Astrocyte (in vitro differentiated cells and primary cell): ENCODE results near the gene ANKRD13C. TPM values are rescaled to one million over a fixed set of nuclear protein-coding genes. Genes with fewer than 3 reads are reported as not detected.

Source experiments
- DNase-seq: peaks from one replicate; pipeline ENCODE4 v3.0.0-alpha.2; 2010; ENCODE audit warnings: low read depth
- FAIRE-seq: peaks from 2 replicates; lab custom pipeline; 2011; peaks lifted over from hg19 to GRCh38; lab: Jason Lieb, UNC
- H2AFZ ChIP-seq: 2 replicates; pipeline ENCODE4 v1.6.0; 2012; ENCODE audit warnings: low read depth, low read length, inconsistent platforms
- H3K27ac ChIP-seq: 2 replicates; pipeline ENCODE4 v1.5.1; 2011; ENCODE audit warnings: low read depth, low read length, inconsistent platforms
- H3K27me3 ChIP-seq: 2 replicates; pipeline ENCODE4 v1.6.0; 2011; ENCODE audit warnings: low read length, inconsistent platforms; ENCODE audit not compliant: insufficient read depth
- H3K36me3 ChIP-seq: 2 replicates; pipeline ENCODE4 v1.5.1; 2011; ENCODE audit warnings: low read length, inconsistent platforms; ENCODE audit not compliant: insufficient read depth
- H3K4me1 ChIP-seq: 2 replicates; pipeline ENCODE4 v1.5.1; 2011; ENCODE audit warnings: low read length, inconsistent platforms; ENCODE audit not compliant: insufficient read depth
- H3K4me2 ChIP-seq: 2 replicates; pipeline ENCODE4 v1.6.0; 2012; ENCODE audit warnings: low read length, inconsistent platforms
- H3K4me3 ChIP-seq: 2 replicates; pipeline ENCODE4 v1.5.1; 2011; ENCODE audit warnings: low read depth, mild to moderate bottlenecking, low read length, inconsistent platforms; ENCODE audit not compliant: insufficient read depth
- H3K79me2 ChIP-seq: 2 replicates; pipeline ENCODE4 v1.6.0; 2012; ENCODE audit warnings: mild to moderate bottlenecking, low read length, inconsistent platforms; ENCODE audit not compliant: insufficient read depth
- H3K9ac ChIP-seq: 2 replicates; pipeline ENCODE4 v1.6.0; 2012; ENCODE audit warnings: mild to moderate bottlenecking, low read length, inconsistent platforms
- H3K9me3 ChIP-seq: 2 replicates; pipeline ENCODE4 v1.5.1; 2012; ENCODE audit warnings: low read depth, mild to moderate bottlenecking, low read length, inconsistent platforms; ENCODE audit not compliant: insufficient read depth
- H4K20me1 ChIP-seq: 2 replicates; pipeline ENCODE4 v1.6.0; 2012; ENCODE audit warnings: low read length, inconsistent platforms; ENCODE audit not compliant: insufficient read depth
- H3K27ac Mint-ChIP-seq: one replicate; pipeline ENCODE4 v1.8.0; 2021; ENCODE audit warnings: mild to moderate bottlenecking, mixed read lengths; ENCODE audit not compliant: unreplicated experiment
- H3K27me3 Mint-ChIP-seq: one replicate; pipeline ENCODE4 v1.8.0; 2021; ENCODE audit warnings: low read depth, mixed read lengths; ENCODE audit not compliant: unreplicated experiment
- H3K36me3 Mint-ChIP-seq: one replicate; pipeline ENCODE4 v1.8.0; 2021; ENCODE audit warnings: low read depth, mixed read lengths; ENCODE audit not compliant: unreplicated experiment
- H3K4me1 Mint-ChIP-seq: one replicate; pipeline ENCODE4 v1.8.0; 2021; ENCODE audit warnings: low read depth, mixed read lengths; ENCODE audit not compliant: unreplicated experiment
- H3K4me3 Mint-ChIP-seq: one replicate; pipeline ENCODE4 v1.8.0; 2021; ENCODE audit warnings: mild to moderate bottlenecking, moderate library complexity, mixed read lengths; ENCODE audit not compliant: unreplicated experiment
- H3K9me3 Mint-ChIP-seq: one replicate; pipeline ENCODE4 v1.8.0; 2021; ENCODE audit warnings: mild to moderate bottlenecking, mixed read lengths; ENCODE audit not compliant: unreplicated experiment
- CTCF ChIP-seq: IDR thresholded peaks from 2 replicates; pipeline ENCODE4 v1.5.1; 2011; ENCODE audit warnings: low read depth, mild to moderate bottlenecking, inconsistent platforms, low read length, moderate library complexity; ENCODE audit not compliant: insufficient read depth
- EZH2 ChIP-seq: IDR thresholded peaks from 2 replicates; pipeline ENCODE4 v1.6.1; 2012; ENCODE audit warnings: mild to moderate bottlenecking, low read length, inconsistent platforms; ENCODE audit not compliant: insufficient read depth
- total RNA-seq: library from RNA; stranded (reverse); gene quantifications from 2 replicates; pipeline ENCODE4 v1.2.1, GENCODE V29; 2021

ANKRD13C gene
- total RNA-seq, 1 donor from 2014 or later, result 22.0 TPM

DNA sequence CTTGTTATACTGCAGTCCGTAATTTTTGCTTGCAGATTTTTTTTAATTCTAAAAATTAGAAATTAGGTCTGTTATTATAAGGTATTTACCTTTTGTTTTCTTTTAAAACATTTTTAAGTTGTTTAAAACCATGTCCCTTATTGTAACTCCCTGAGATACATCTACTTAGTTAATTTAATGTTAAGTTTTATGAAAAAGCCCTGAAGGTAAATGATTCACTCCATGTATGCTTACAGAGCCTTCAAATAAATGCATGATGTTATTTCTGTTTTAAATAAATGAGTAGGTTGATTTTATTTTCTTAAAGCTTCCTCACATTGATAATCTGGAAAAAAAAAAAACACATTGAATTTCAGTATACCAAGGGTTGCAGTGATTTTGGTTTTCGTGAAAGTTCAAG is 125.9 kb downstream of the ANKRD13C start:
- H3K79me2 ChIP-seq, result peaks cover 89% of the 10 kb centered on the region
- H3K27me3 ChIP-seq, result no peaks in the 10 kb centered on the region
- H3K4me1 Mint-ChIP-seq, result peaks cover 28% of the 10 kb centered on the region
- peaks cover 65% of the 10 kb centered on the region for H4K20me1 ChIP-seq
- TF ChIP-seq CTCF (no peak), EZH2 (no peak)
- H3K4me1 ChIP-seq, result peaks cover 4% of the 10 kb centered on the region
- H3K27ac ChIP-seq, result no peak overlapping the region
- H3K9me3 ChIP-seq, result no peaks in the 10 kb centered on the region
- no peak overlapping the region for H3K4me3 Mint-ChIP-seq
- H3K9me3 Mint-ChIP-seq, result no peaks in the 10 kb centered on the region
- FAIRE-seq (no peak), DNase-seq (no peak)
- H3K36me3 Mint-ChIP-seq, result peaks cover 3% of the 10 kb centered on the region
- H3K4me3 ChIP-seq, result no peak overlapping the region
- no peak overlapping the region for H3K27ac Mint-ChIP-seq
- no peaks in the 10 kb centered on the region for H3K27me3 Mint-ChIP-seq
- no peak overlapping the region for H3K4me2 ChIP-seq
- H3K9ac ChIP-seq, result no peak overlapping the region
- peaks cover 56% of the 10 kb centered on the region for H3K36me3 ChIP-seq
- no peak overlapping the region for H2AFZ ChIP-seq

DNA sequence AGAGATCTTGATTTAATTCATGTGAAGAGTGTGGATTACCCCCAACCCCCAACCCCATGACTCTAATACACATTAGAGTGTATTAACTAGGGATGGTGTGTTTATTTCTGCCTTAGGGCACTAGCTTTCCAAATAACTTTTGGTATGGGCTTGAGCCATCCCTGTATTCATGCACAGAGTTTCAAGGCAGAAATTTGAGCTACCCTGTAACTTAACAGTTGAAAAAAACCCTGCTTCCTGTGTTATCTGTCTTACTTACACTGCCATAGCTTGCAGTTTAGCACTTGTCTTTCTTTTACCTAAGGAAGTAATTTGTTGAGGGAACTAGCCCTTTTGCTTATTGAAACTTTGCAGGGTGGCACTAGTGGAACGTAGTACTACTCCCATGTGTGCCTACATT is 127.1 kb downstream of the ANKRD13C start:
- DNase-seq (no peak), FAIRE-seq (no peak)
- TF ChIP-seq CTCF (no peak), EZH2 (no peak)
- peaks cover 53% of the 10 kb centered on the region for H3K36me3 ChIP-seq
- no peak overlapping the region for H3K9ac ChIP-seq
- no peaks in the 10 kb centered on the region for H3K27me3 ChIP-seq
- peaks cover 4% of the 10 kb centered on the region for H3K4me1 ChIP-seq
- H3K27ac ChIP-seq, result no peak overlapping the region
- peaks cover 95% of the 10 kb centered on the region for H3K79me2 ChIP-seq
- H3K4me1 Mint-ChIP-seq, result peaks cover 31% of the 10 kb centered on the region
- peaks cover 69% of the 10 kb centered on the region for H4K20me1 ChIP-seq
- H2AFZ ChIP-seq, result no peak overlapping the region
- no peaks in the 10 kb centered on the region for H3K27me3 Mint-ChIP-seq
- H3K4me2 ChIP-seq, result peak overlapping the region; percentile 23
- H3K36me3 Mint-ChIP-seq, result peaks cover 2% of the 10 kb centered on the region
- H3K4me3 ChIP-seq, result no peak overlapping the region
- H3K4me3 Mint-ChIP-seq, result peak overlapping the region; percentile 47
- no peaks in the 10 kb centered on the region for H3K9me3 Mint-ChIP-seq
- H3K9me3 ChIP-seq, result no peaks in the 10 kb centered on the region
- H3K27ac Mint-ChIP-seq, result peak overlapping the region; percentile 38

DNA sequence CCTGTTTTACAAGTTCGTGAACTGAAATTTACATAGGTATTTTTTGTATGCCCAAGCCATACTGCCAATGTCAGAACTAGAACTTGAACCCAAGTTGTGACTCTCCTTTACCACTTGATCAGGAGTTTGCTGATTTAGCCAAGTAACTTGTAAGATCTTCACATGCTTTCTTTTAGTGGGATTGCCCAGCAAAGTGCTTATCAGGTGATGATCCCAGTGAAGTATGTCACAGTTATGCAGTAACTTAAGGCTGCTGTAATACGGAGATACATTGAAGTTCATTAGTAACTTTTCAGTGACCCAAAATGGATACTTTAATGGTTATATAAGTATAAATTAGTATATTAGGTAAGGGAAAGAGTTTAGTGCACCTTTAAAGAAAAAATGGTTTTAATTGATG is 129.6 kb downstream of the ANKRD13C start:
- FAIRE-seq, result peak; percentile 47
- TF ChIP-seq CTCF (no peak), EZH2 (no peak)
- H3K9ac ChIP-seq, result no peak overlapping the region
- no peak overlapping the region for H3K27ac ChIP-seq
- no peak overlapping the region for H3K4me3 Mint-ChIP-seq
- H2AFZ ChIP-seq, result no peak overlapping the region
- no peaks in the 10 kb centered on the region for H3K27me3 ChIP-seq
- peaks cover 98% of the 10 kb centered on the region for H3K79me2 ChIP-seq
- H3K4me1 Mint-ChIP-seq, result peaks cover 35% of the 10 kb centered on the region
- no peaks in the 10 kb centered on the region for H3K27me3 Mint-ChIP-seq
- peaks cover 4% of the 10 kb centered on the region for H3K36me3 Mint-ChIP-seq
- H3K9me3 ChIP-seq, result no peaks in the 10 kb centered on the region
- DNase-seq, result no peak
- peaks cover 8% of the 10 kb centered on the region for H3K4me1 ChIP-seq
- no peaks in the 10 kb centered on the region for H3K9me3 Mint-ChIP-seq
- no peak overlapping the region for H3K27ac Mint-ChIP-seq
- peaks cover 56% of the 10 kb centered on the region for H4K20me1 ChIP-seq
- H3K4me2 ChIP-seq, result peak overlapping the region; percentile 87
- no peak overlapping the region for H3K4me3 ChIP-seq
- peaks cover 37% of the 10 kb centered on the region for H3K36me3 ChIP-seq
